WTC11 (cell line): ENCODE results near the gene MREG. TPM values are rescaled to one million over a fixed set of nuclear protein-coding genes. Genes with fewer than 3 reads are reported as not detected.

ENCODE experiments used
- ATAC-seq: fragments of 200-7000 bp; cut with Tn5 transposase; 2 replicates; pipeline ENCODE4 v1.10.0; 2021; ENCODE audit warnings: mild to moderate bottlenecking, moderate library complexity
- CTCF ChIA-PET: fragments of 300-600 bp; sonication (Branson Sonifier 250); formaldehyde crosslinking; loops from one replicate; lab custom pipeline; 2021; ENCODE audit warnings: antibody characterized with exemption; lab: Charles Lee
- POLR2A ChIA-PET: fragments of 350-600 bp; sonication (Branson Sonifier 250); formaldehyde crosslinking; loops from one replicate; lab custom pipeline; 2021; ENCODE audit warnings: antibody characterized with exemption; lab: Charles Lee
- DNase-seq: peaks from one replicate; pipeline ENCODE4 v3.0.0; 2021; ENCODE audit warnings: low spot score
- H3K27ac Mint-ChIP-seq: 2 replicates; pipeline ENCODE4 v1.8.0; 2021; ENCODE audit warnings: mixed read lengths
- H3K27me3 Mint-ChIP-seq: 2 replicates; pipeline ENCODE4 v1.8.0; 2021; ENCODE audit warnings: low read depth, mild to moderate bottlenecking, moderate library complexity, mixed read lengths
- H3K36me3 Mint-ChIP-seq: 2 replicates; pipeline ENCODE4 v1.8.0; 2021; ENCODE audit warnings: mixed read lengths
- H3K4me1 Mint-ChIP-seq: 2 replicates; pipeline ENCODE4 v1.8.0; 2022; ENCODE audit warnings: mixed read lengths
- H3K4me3 Mint-ChIP-seq: 2 replicates; pipeline ENCODE4 v1.8.0; 2021; ENCODE audit warnings: mild to moderate bottlenecking, moderate library complexity, mixed read lengths
- H3K9me3 Mint-ChIP-seq: 2 replicates; pipeline ENCODE4 v1.8.0; 2021; ENCODE audit warnings: mixed read lengths
- AFF4 ChIP-seq: sonication (generic); formaldehyde crosslinking; IDR thresholded peaks from 2 replicates; pipeline ENCODE4 v1.8.1; 2023; ENCODE audit warnings: mild to moderate bottlenecking, missing genetic modification reagents, borderline replicate concordance
- ATF1 ChIP-seq: sonication (generic); formaldehyde crosslinking; IDR thresholded peaks from 2 replicates; pipeline ENCODE4 v1.8.1; 2023; ENCODE audit warnings: mild to moderate bottlenecking, moderate library complexity, missing genetic modification reagents
- ATF3 ChIP-seq: sonication (generic); formaldehyde crosslinking; conservative IDR thresholded peaks from 2 replicates; pipeline ENCODE4 v1.8.1; 2022; ENCODE audit warnings: mild to moderate bottlenecking, missing genetic modification reagents
- CBFB ChIP-seq: sonication (generic); formaldehyde crosslinking; IDR thresholded peaks from 2 replicates; pipeline ENCODE4 v1.8.1; 2022; ENCODE audit warnings: mild to moderate bottlenecking, low read depth, missing genetic modification reagents
- E2F1 ChIP-seq: sonication (generic); formaldehyde crosslinking; IDR thresholded peaks from 2 replicates; pipeline ENCODE4 v1.8.0; 2022; ENCODE audit warnings: mild to moderate bottlenecking, missing genetic modification reagents
- FOXK1 ChIP-seq: sonication (generic); formaldehyde crosslinking; IDR thresholded peaks from 2 replicates; pipeline ENCODE4 v1.8.0; 2022; ENCODE audit warnings: mild to moderate bottlenecking, moderate library complexity, missing genetic modification reagents
- GRHL2 ChIP-seq: fragments of 250-450 bp; sonication (Bioruptor Pico); IDR thresholded peaks from 2 replicates; pipeline ENCODE4 v1.8.0; 2022; ENCODE audit warnings: mild to moderate bottlenecking, moderate library complexity; ENCODE audit not compliant: insufficient replicate concordance, severe bottlenecking
- MXD4 ChIP-seq: fragments of 250-450 bp; sonication (Bioruptor Pico); IDR thresholded peaks from 2 replicates; pipeline ENCODE4 v1.8.0; 2021; ENCODE audit warnings: mild to moderate bottlenecking, moderate library complexity, borderline replicate concordance
- SMAD3 ChIP-seq: sonication (generic); formaldehyde crosslinking; IDR thresholded peaks from 2 replicates; pipeline ENCODE4 v1.8.0; 2022; ENCODE audit warnings: missing genetic modification reagents, mild to moderate bottlenecking, borderline replicate concordance
- SMAD4 ChIP-seq: sonication (generic); formaldehyde crosslinking; IDR thresholded peaks from 2 replicates; pipeline ENCODE4 v1.8.0; 2022; ENCODE audit warnings: mild to moderate bottlenecking, missing genetic modification reagents
- ZBTB43 ChIP-seq: sonication (generic); formaldehyde crosslinking; IDR thresholded peaks from 2 replicates; pipeline ENCODE4 v1.8.1; 2023; ENCODE audit warnings: mild to moderate bottlenecking, missing genetic modification reagents
- ZNF219 ChIP-seq: sonication (generic); formaldehyde crosslinking; IDR thresholded peaks from 2 replicates; pipeline ENCODE4 v1.8.0; 2023; ENCODE audit warnings: missing genetic modification reagents, mild to moderate bottlenecking, borderline replicate concordance
- ZNF281 ChIP-seq: sonication (generic); formaldehyde crosslinking; IDR thresholded peaks from 2 replicates; pipeline ENCODE4 v1.8.0; 2023; ENCODE audit warnings: mild to moderate bottlenecking, missing genetic modification reagents
- ZNF425 ChIP-seq: fragments of 250-450 bp; sonication (Bioruptor Pico); conservative IDR thresholded peaks from 2 replicates; pipeline ENCODE4 v1.9.0; 2021; ENCODE audit warnings: mild to moderate bottlenecking
- total RNA-seq: library from RNA; stranded (reverse); gene quantifications from 3 replicates; pipeline ENCODE4 v1.2.3, GENCODE V29; 2021

Gene MREG
- total RNA-seq, 1 experiment from 2014 or later, result 23.8 TPM

GRCh38 chr2:216030216-216030615, 16.9 kb upstream of the MREG start (continued):
- no peak for TF ChIP-seq ZNF281 (CRISPR knock-in tag)
- TF ChIP-seq CBFB (CRISPR knock-in tag), result no peak
- no peak for TF ChIP-seq GRHL2 (CRISPR knock-in tag)

GRCh38 chr2:216029416-216030129, 16.2 kb upstream of the MREG start:
- Mint-ChIP-seq H3K4me3 (no peak overlapping the region), H3K27ac (no peak overlapping the region), H3K36me3 (peaks cover 12% of the 10 kb centered on the region), H3K27me3 (no peaks in the 10 kb centered on the region), H3K9me3 (no peaks in the 10 kb centered on the region), H3K4me1 (no peaks in the 10 kb centered on the region)
- ChIA-PET POLR2A (interaction anchor here (0.7 kb wide), 1 partner anchor 244 kb away, joined by 3 read pairs; no protein-coding TSS in a partner anchor), CTCF (interaction anchor here (1.4 kb wide), 1 partner anchor 80 kb away, joined by 3 read pairs; no protein-coding TSS in a partner anchor)
- TF ChIP-seq ATF1 (CRISPR knock-in tag) (no peak), E2F1 (CRISPR knock-in tag) (no peak), ZBTB43 (CRISPR knock-in tag) (no peak), FOXK1 (CRISPR knock-in tag) (no peak)
- ATAC-seq (no peak), DNase-seq (no peak)

- Mint-ChIP-seq H3K27ac (no peak overlapping the region), H3K4me3 (no peak overlapping the region)
Measured at GRCh38 chr2:216024779-216025336, 11.5 kb upstream of the MREG start.

GRCh38 chr2:216023055-216023648, 9.8 kb upstream of the MREG start:
- Mint-ChIP-seq H3K27me3 (no peaks in the 10 kb centered on the region), H3K9me3 (no peaks in the 10 kb centered on the region), H3K27ac (no peak overlapping the region), H3K4me3 (no peak overlapping the region), H3K4me1 (no peaks in the 10 kb centered on the region), H3K36me3 (0 out of 2 replicates have a peak, but pooled peaks cover 2% of the 10 kb centered on the region)
- ATAC-seq, result peak; percentile 98
- DNase-seq, result peak; percentile 53
- POLR2A ChIA-PET, result no interaction called here
- CTCF ChIA-PET, result interaction anchor here (0.5 to 2.6 kb wide), 24 partner anchors 9 to 622 kb away, joined by 3 to 23 read pairs (median 5); partner anchors contain the start of genes MREG, PECR and TMEM169
- TF ChIP-seq MXD4 (CRISPR knock-in tag), result no peak
- TF ChIP-seq AFF4, result no peak
- no peak for TF ChIP-seq SMAD4 (CRISPR knock-in tag)
- TF ChIP-seq ZNF425 (CRISPR knock-in tag), result no peak
- no peak for TF ChIP-seq ZNF219

More at GRCh38 chr2:216024779-216025336, 11.5 kb upstream of the MREG start:
- Mint-ChIP-seq H3K36me3 (peaks cover 10% of the 10 kb centered on the region; the same call in 1 of the 2 replicates), H3K27me3 (no peaks in the 10 kb centered on the region), H3K4me1 (no peaks in the 10 kb centered on the region), H3K9me3 (no peaks in the 10 kb centered on the region)
- ATAC-seq, result no peak
- ChIA-PET CTCF (interaction anchor here (0.6 to 1.5 kb wide), 4 partner anchors 9 to 658 kb away, joined by 3 to 12 read pairs (median 4); no protein-coding TSS in a partner anchor), POLR2A (no interaction called here)
- TF ChIP-seq SMAD3 (CRISPR knock-in tag), result no peak
- TF ChIP-seq ATF3 (CRISPR knock-in tag), result no peak
- DNase-seq, result no peak
